Measurements from ENCODE around the gene BPI. TPM values are rescaled to one million over a fixed set of nuclear protein-coding genes. Genes with fewer than 3 reads are reported as not detected.

Gene BPI
- total RNA-seq, 1 experiment from 2014 or later, result not detected

DNA sequence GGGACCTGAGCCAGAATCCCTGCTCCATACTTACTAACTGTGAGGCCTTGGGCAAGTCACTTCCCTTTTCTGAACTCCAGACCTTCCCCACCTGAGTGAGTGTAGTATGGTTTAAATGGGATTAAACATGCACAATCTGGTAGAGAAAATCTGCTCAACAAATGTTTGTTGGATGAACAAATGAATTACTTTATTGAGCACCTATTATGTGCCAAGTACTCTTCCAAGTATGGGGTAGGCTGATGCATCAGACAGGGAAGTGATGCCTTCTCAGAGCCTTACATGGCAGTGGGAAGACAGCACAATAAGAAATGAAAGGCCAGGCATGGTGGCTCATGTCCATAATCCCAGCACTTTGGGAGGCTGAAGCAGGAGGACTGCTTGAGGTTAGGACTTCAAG, 27.3 kb downstream of the BPI start:
- Histone ChIP-seq H2BK12ac (ENCODE audit: insufficient read length, low read depth, low read length) (no peak overlapping the region), H3K18ac (ENCODE audit: insufficient read length, low read depth, low read length) (no peak overlapping the region), H3K79me2 (ENCODE audit: insufficient read depth, low read length) (no peaks in the 10 kb centered on the region), H3T11ph (ENCODE audit: low read length) (no peak overlapping the region), H2AK5ac (ENCODE audit: insufficient read length, low read length) (no peak overlapping the region), H4K20me1 (ENCODE audit: control insufficient read depth, insufficient read depth, insufficient read length) (no peaks in the 10 kb centered on the region), H3K9me3 (ENCODE audit: control insufficient read depth, low read depth, low read length) (no peaks in the 10 kb centered on the region), H3K4me2 (ENCODE audit: insufficient read depth, insufficient read length, low read length) (no peak overlapping the region), H3K27ac (ENCODE audit: insufficient read length, low read depth, low read length) (no peak overlapping the region), H3K23ac (ENCODE audit: insufficient read length, low read depth, low read length) (no peak overlapping the region), H3K9ac (ENCODE audit: extremely low read depth, insufficient read length, low read length) (no peak overlapping the region), H4K91ac (ENCODE audit: insufficient read length, low read depth, low read length) (no peak overlapping the region), H4K8ac (replicated peaks; ENCODE audit: insufficient read length, low read depth, low read length) (no peak overlapping the region), H3K4me1 (ENCODE audit: insufficient read depth, low read length) (no peaks in the 10 kb centered on the region), H2AFZ (ENCODE audit: low read length) (no peak overlapping the region), H2BK120ac (ENCODE audit: low read depth, low read length, poor library complexity, severe bottlenecking) (no peak overlapping the region), H2BK15ac (ENCODE audit: low read depth, low read length) (no peak overlapping the region), H3K4ac (ENCODE audit: low read depth, low read length) (no peak overlapping the region), H3K56ac (ENCODE audit: insufficient read length, low read depth, low read length) (no peak overlapping the region), H3K14ac (ENCODE audit: insufficient read depth, low read length) (no peak overlapping the region), H2BK20ac (ENCODE audit: low read depth, low read length, poor library complexity, severe bottlenecking) (no peak overlapping the region), H2BK5ac (ENCODE audit: insufficient read length, low read length) (no peak overlapping the region), H3K27me3 (ENCODE audit: insufficient read depth, low read length) (no peaks in the 10 kb centered on the region; the same call in 1 of the 2 replicates), H4K5ac (ENCODE audit: insufficient read length, low read depth, low read length) (no peak overlapping the region), H3K79me1 (ENCODE audit: insufficient read depth, low read depth, low read length, poor library complexity, severe bottlenecking) (no peaks in the 10 kb centered on the region), H3K23me2 (ENCODE audit: insufficient read length, low read depth, low read length, poor library complexity, severe bottlenecking) (no peaks in the 10 kb centered on the region)
- no peak overlapping the region for H3K4me3 Mint-ChIP-seq
- TF ChIP-seq, protein P1, sequence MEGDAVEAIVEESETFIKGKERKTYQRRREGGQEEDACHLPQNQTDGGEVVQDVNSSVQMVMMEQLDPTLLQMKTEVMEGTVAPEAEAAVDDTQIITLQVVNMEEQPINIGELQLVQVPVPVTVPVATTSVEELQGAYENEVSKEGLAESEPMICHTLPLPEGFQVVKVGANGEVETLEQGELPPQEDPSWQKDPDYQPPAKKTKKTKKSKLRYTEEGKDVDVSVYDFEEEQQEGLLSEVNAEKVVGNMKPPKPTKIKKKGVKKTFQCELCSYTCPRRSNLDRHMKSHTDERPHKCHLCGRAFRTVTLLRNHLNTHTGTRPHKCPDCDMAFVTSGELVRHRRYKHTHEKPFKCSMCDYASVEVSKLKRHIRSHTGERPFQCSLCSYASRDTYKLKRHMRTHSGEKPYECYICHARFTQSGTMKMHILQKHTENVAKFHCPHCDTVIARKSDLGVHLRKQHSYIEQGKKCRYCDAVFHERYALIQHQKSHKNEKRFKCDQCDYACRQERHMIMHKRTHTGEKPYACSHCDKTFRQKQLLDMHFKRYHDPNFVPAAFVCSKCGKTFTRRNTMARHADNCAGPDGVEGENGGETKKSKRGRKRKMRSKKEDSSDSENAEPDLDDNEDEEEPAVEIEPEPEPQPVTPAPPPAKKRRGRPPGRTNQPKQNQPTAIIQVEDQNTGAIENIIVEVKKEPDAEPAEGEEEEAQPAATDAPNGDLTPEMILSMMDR (conservative IDR thresholded peaks at IDR 0.05), result no peak
- H3K36me3 Mint-ChIP-seq (ENCODE audit: insufficient read depth in 1 of 3, low read depth in 3 of 3), result no peaks in the 10 kb centered on the region
- H3K4me1 Mint-ChIP-seq, result peaks cover 0 to under 1% of the 10 kb centered on the region in 2 experiments; a peak in 1 of 4 replicates
- H3K27me3 Mint-ChIP-seq (ENCODE audit: low read depth), result peaks cover 4% of the 10 kb centered on the region
- DNase-seq, result no peak
- no peak overlapping the region for H3K27ac Mint-ChIP-seq
- H3K9me3 Mint-ChIP-seq, result no peaks in the 10 kb centered on the region
